IMR-90 (cell line): ENCODE measurements around the gene BPGM. TPM values are rescaled to one million over a fixed set of nuclear protein-coding genes. Genes with fewer than 3 reads are reported as not detected.

Experiments
- ATAC-seq: fragments of 200-7000 bp; cut with Tn5 transposase; 2 replicates; pipeline ENCODE4 v1.9.1; 2020; ENCODE audit warnings: low read depth, mild to moderate bottlenecking, moderate library complexity
- BruUV-seq: library from RNA; stranded (reverse); fragments of 400-500 nt; replicated peaks from 2 replicates; lab custom pipeline; 2021; lab: Mats Ljungman, UMichigan
- CTCF ChIA-PET: fragments of 300-600 bp; formaldehyde crosslinking; extraction: SDS; loops from one replicate; lab custom pipeline; 2021; ENCODE audit warnings: antibody characterized with exemption; lab: Yijun Ruan, JAX
- POLR2A ChIA-PET: fragments of 300-600 bp; sonication (Branson Sonifier 250); formaldehyde crosslinking; loops from one replicate; lab custom pipeline; 2022; ENCODE audit warnings: antibody characterized with exemption; ENCODE audit not compliant: unreplicated experiment; lab: Charles Lee
- DNase-seq: peaks from one replicate; pipeline ENCODE4 v3.0.0; 2013
- H2AFZ ChIP-seq: replicated peaks from 2 replicates; pipeline ENCODE3; 2013; ENCODE audit warnings: low read length, mild to moderate bottlenecking; ENCODE audit not compliant: poor library complexity
- H2AK5ac ChIP-seq: 2 replicates; pipeline ENCODE4 v1.6.1; 2013; ENCODE audit warnings: low read depth, low read length, inconsistent platforms
- H2AK9ac ChIP-seq: replicated peaks from 2 replicates; pipeline ENCODE3; 2013; ENCODE audit warnings: mild to moderate bottlenecking, low read depth, low read length, moderate library complexity; ENCODE audit not compliant: poor library complexity
- H2BK120ac ChIP-seq: 2 replicates; pipeline ENCODE4 v1.6.1; 2013; ENCODE audit warnings: low read depth, low read length, inconsistent platforms
- H2BK15ac ChIP-seq: 3 replicates; pipeline ENCODE4 v1.6.1; 2013; ENCODE audit warnings: low read depth, low read length, inconsistent platforms
- H2BK20ac ChIP-seq: 2 replicates; pipeline ENCODE4 v1.6.1; 2013; ENCODE audit warnings: low read depth, mild to moderate bottlenecking, inconsistent platforms, low read length, moderate library complexity
- H2BK5ac ChIP-seq: 2 replicates; pipeline ENCODE4 v1.6.1; 2013; ENCODE audit warnings: mild to moderate bottlenecking, low read depth, low read length, inconsistent platforms; ENCODE audit not compliant: poor library complexity, severe bottlenecking
- H3K14ac ChIP-seq: replicated peaks from 2 replicates; pipeline ENCODE4 v1.6.1; 2013; ENCODE audit warnings: low read depth, low read length, inconsistent platforms
- H3K18ac ChIP-seq: 2 replicates; pipeline ENCODE4 v1.6.1; 2013; ENCODE audit warnings: low read depth, low read length, control low read depth
- H3K23ac ChIP-seq: 2 replicates; pipeline ENCODE4 v1.6.1; 2013; ENCODE audit warnings: low read depth, low read length, inconsistent platforms
- H3K27ac ChIP-seq: 2 replicates; pipeline ENCODE4 v1.5.1; 2013; ENCODE audit warnings: mild to moderate bottlenecking, control low read depth, low read length; ENCODE audit not compliant: insufficient read depth
- H3K27me3 ChIP-seq: 2 replicates; pipeline ENCODE4 v1.6.1; 2013; ENCODE audit warnings: low read length; ENCODE audit not compliant: control insufficient read depth, insufficient read depth
- H3K36me3 ChIP-seq: 2 replicates; pipeline ENCODE4 v1.6.1; 2013; ENCODE audit warnings: low read length, mixed read lengths; ENCODE audit not compliant: control insufficient read depth, insufficient read depth
- H3K4ac ChIP-seq: 2 replicates; pipeline ENCODE4 v1.6.1; 2013; ENCODE audit warnings: low read depth, low read length, inconsistent platforms
- H3K4me1 ChIP-seq: 2 replicates; pipeline ENCODE4 v1.6.1; 2013; ENCODE audit warnings: low read length, mixed read lengths; ENCODE audit not compliant: control insufficient read depth, insufficient read depth
- H3K4me2 ChIP-seq: 2 replicates; pipeline ENCODE4 v1.6.1; 2013; ENCODE audit warnings: low read depth, mild to moderate bottlenecking, control low read depth, low read length, moderate library complexity
- H3K4me3 ChIP-seq: 2 replicates; pipeline ENCODE4 v1.5.1; 2013; ENCODE audit warnings: low read depth, mild to moderate bottlenecking, control low read depth, low read length, moderate library complexity; ENCODE audit not compliant: insufficient read depth
- H3K56ac ChIP-seq: 2 replicates; pipeline ENCODE4 v1.6.1; 2013; ENCODE audit warnings: low read length, inconsistent platforms; ENCODE audit not compliant: insufficient read depth; ENCODE audit errors: extremely low read depth
- H3K79me1 ChIP-seq, 2 experiments: 2 replicates each; pipeline ENCODE4 v1.6.1; 2013; ENCODE audit warnings: low read length in 2 of 2, inconsistent platforms in 1 of 2, low read depth in 1 of 2
- H3K9ac ChIP-seq: 2 replicates; pipeline ENCODE4 v1.6.1; 2013; ENCODE audit warnings: low read depth, low read length, control low read depth
- H3K9me1 ChIP-seq: 2 replicates; pipeline ENCODE4 v1.6.1; 2013; ENCODE audit warnings: low read length, inconsistent platforms; ENCODE audit not compliant: insufficient read depth
- H3K9me3 ChIP-seq: 2 replicates; pipeline ENCODE4 v1.6.1; 2013; ENCODE audit warnings: low read length; ENCODE audit not compliant: control insufficient read depth, insufficient read depth
- H4K20me1 ChIP-seq: 2 replicates; pipeline ENCODE4 v1.6.1; 2013; ENCODE audit warnings: low read length, inconsistent platforms; ENCODE audit not compliant: insufficient read depth
- H4K5ac ChIP-seq: 2 replicates; pipeline ENCODE4 v1.6.1; 2013; ENCODE audit warnings: mild to moderate bottlenecking, low read depth, low read length, control low read depth
- H4K8ac ChIP-seq, 2 experiments: 2 replicates each; pipeline ENCODE4 v1.6.1; 2013; ENCODE audit warnings: low read depth in 2 of 2, low read length in 2 of 2, control low read depth in 1 of 2, inconsistent platforms in 1 of 2
- H4K91ac ChIP-seq: 2 replicates; pipeline ENCODE4 v1.6.1; 2013; ENCODE audit warnings: low read depth, low read length, inconsistent platforms; ENCODE audit not compliant: insufficient read depth
- BHLHE40 ChIP-seq: fragments of 150-350 bp; IDR thresholded peaks from 2 replicates; pipeline ENCODE4 v1.6.1; 2016; ENCODE audit warnings: mild to moderate bottlenecking, low read depth, low read length
- CEBPB ChIP-seq: IDR thresholded peaks from 2 replicates; pipeline ENCODE4 v1.6.1; 2012; ENCODE audit warnings: low read depth, low read length, improper control_type of control experiment
- CHD1 ChIP-seq: IDR thresholded peaks from 2 replicates; pipeline ENCODE4 v1.6.1; 2012; ENCODE audit warnings: low read depth, low read length, improper control_type of control experiment
- CTCF ChIP-seq: conservative IDR thresholded peaks from 2 replicates; pipeline ENCODE4 v1.5.1; 2012; ENCODE audit warnings: mild to moderate bottlenecking, low read depth, low read length, improper control_type of control experiment
- ELK1 ChIP-seq: fragments of 150-350 bp; IDR thresholded peaks from 2 replicates; pipeline ENCODE4 v1.6.1; 2016; ENCODE audit warnings: low read depth, mild to moderate bottlenecking, low read length, moderate library complexity, borderline replicate concordance
- FOS ChIP-seq: fragments of 150-350 bp; IDR thresholded peaks from 2 replicates; pipeline ENCODE4 v1.6.1; 2016; ENCODE audit warnings: low read depth, low read length
- MAFK ChIP-seq: IDR thresholded peaks from 2 replicates; pipeline ENCODE4 v1.6.1; 2012; ENCODE audit warnings: low read depth, low read length, improper control_type of control experiment
- MAZ ChIP-seq: IDR thresholded peaks from 2 replicates; pipeline ENCODE4 v1.6.1; 2012; ENCODE audit warnings: low read depth, mild to moderate bottlenecking, low read length, improper control_type of control experiment, moderate library complexity, borderline replicate concordance
- MXI1 ChIP-seq: IDR thresholded peaks from 2 replicates; pipeline ENCODE4 v1.6.1; 2012; ENCODE audit warnings: low read depth, mild to moderate bottlenecking, low read length, moderate library complexity, borderline replicate concordance
- NFE2L2 ChIP-seq: fragments of 150-350 bp; IDR thresholded peaks from 2 replicates; pipeline ENCODE4 v1.6.1; 2016; ENCODE audit warnings: low read depth, mild to moderate bottlenecking, low read length
- POLR2A ChIP-seq: IDR thresholded peaks from 2 replicates; pipeline ENCODE4 v1.6.1; 2012; ENCODE audit warnings: mild to moderate bottlenecking, low read depth, low read length
- RCOR1 ChIP-seq: IDR thresholded peaks from 2 replicates; pipeline ENCODE4 v1.6.1; 2012; ENCODE audit warnings: mild to moderate bottlenecking, low read length, improper control_type of control experiment; ENCODE audit not compliant: insufficient replicate concordance
- RFX5 ChIP-seq: IDR thresholded peaks from 2 replicates; pipeline ENCODE4 v1.8.0; 2012; ENCODE audit warnings: low read depth, mild to moderate bottlenecking, low read length, moderate library complexity
- SMC3 ChIP-seq: fragments of 150-350 bp; IDR thresholded peaks from 2 replicates; pipeline ENCODE4 v1.6.1; 2016; ENCODE audit warnings: low read depth, mild to moderate bottlenecking, antibody characterized with exemption, low read length, moderate library complexity
- USF2 ChIP-seq: fragments of 150-350 bp; IDR thresholded peaks from 2 replicates; pipeline ENCODE4 v1.6.1; 2017; ENCODE audit warnings: mild to moderate bottlenecking, antibody characterized with exemption, low read length, low read depth
- WGBS, 2 experiments: methylation state at CpG; one replicate each; pipeline versions ENCODE4 v1.1.5 to v1.1.7; 2013; ENCODE audit warnings: missing lambda C conversion rate in 2 of 2; ENCODE audit not compliant: insufficient read length in 1 of 2; ENCODE audit errors: extremely low coverage in 2 of 2; 5-methylcytosine and 5-hydroxymethylcytosine counted together
- dilution Hi-C: fragments of 300-500 bp; cut with HindIII; formaldehyde crosslinking; loops from one replicate; pipeline ENCODE4 v1.14.3; 2018; ENCODE audit warnings: low sequenced_read_pairs; ENCODE audit not compliant: unreplicated experiment
- in situ Hi-C: fragments of 300-500 bp; cut with MboI; formaldehyde crosslinking; loops from 3 replicates; pipeline ENCODE4 v1.14.3; 2019; ENCODE audit warnings: low sequenced_read_pairs, inconsistent platforms, mixed read lengths
- intact Hi-C: fragments of 100-400 bp; cut with micrococcal nuclease; formaldehyde crosslinking; loops from 2 replicates; pipeline ENCODE4 v1.10.0; 2022
- polyA plus RNA-seq, 3 experiments: library from polyadenylated mRNA; depleted of rRNA; stranded (reverse); fragments of >200 nt; gene quantifications; 2 replicates each; pipeline ENCODE4 v1.2.3, GENCODE V29; 2012; ENCODE audit warnings: low replicate concordance in 1 of 3
- total RNA-seq: library from RNA; depleted of rRNA; stranded (reverse); fragments of >200 nt; gene quantifications from 2 replicates; pipeline ENCODE4 v1.2.3, GENCODE V29; 2012

Gene BPGM
- total and polyA plus RNA-seq, 2 of the 4 experiments (the other 2 are of a cell fraction), result 18.8 to 20.0 TPM

GRCh38 chr7:134669845-134670373, 23.3 kb downstream of the BPGM start:
- Histone ChIP-seq H2BK5ac (peak overlapping the region; percentile 58), H3K9me1 (peaks cover 8% of the 10 kb centered on the region), H3K4me2 (peak overlapping the region; percentile 46), H4K8ac (peak overlapping the region in 1 of 2 experiments; percentile 3; a peak in 1 of 4 replicates), H3K56ac (no peak overlapping the region), H3K27ac (no peak overlapping the region), H4K91ac (no peak overlapping the region), H3K9ac (no peak overlapping the region), H3K4me1 (peaks cover 12% of the 10 kb centered on the region), H2AFZ (peak overlapping the region; percentile 6), H3K23ac (peak overlapping the region; percentile 59; the same call in 1 of the 2 replicates), H2BK20ac (0 out of 2 replicates have a peak overlapping the region, but pooled peaks have one; percentile 30), H3K18ac (no peak overlapping the region; the same call in 1 of the 2 replicates), H3K4me3 (no peak overlapping the region), H2BK120ac (peak overlapping the region; percentile 58; the same call in 1 of the 2 replicates), H2AK9ac (no peak overlapping the region), H4K20me1 (peaks cover 6% of the 10 kb centered on the region; the same call in 1 of the 2 replicates), H3K27me3 (no peaks in the 10 kb centered on the region), H3K79me1 (peaks cover 17 to 47% of the 10 kb centered on the region in 2 experiments; a peak in 3 of 4 replicates), H4K5ac (no peak overlapping the region), H2AK5ac (no peak overlapping the region), H3K36me3 (no peaks in the 10 kb centered on the region), H3K14ac (0 out of 2 replicates have a peak overlapping the region, but pooled peaks have one; percentile 26), H3K9me3 (no peaks in the 10 kb centered on the region), H3K4ac (peak overlapping the region; percentile 43), H2BK15ac (no peak overlapping the region)
- DNase-seq, result peak; percentile 96
- 0% methylated on average over 1 of the region's 8 CpGs; no CpG with 5 or more reads in 1 of the 2 experiments for WGBS, 2 experiments
- BruUV-seq, result no TSS peak
- in situ Hi-C loops (no loop called here), intact Hi-C loops (loop anchor here (5.0 to 10.0 kb wide), 2 partner anchors 33 to 235 kb away; no protein-coding TSS in a partner anchor), dilution Hi-C loops (no loop called here)
- CTCF ChIA-PET, result no interaction called here
- peak; percentile 83 for ATAC-seq
- POLR2A ChIA-PET, result no interaction called here
- TF ChIP-seq RFX5 (no peak), MXI1 (no peak), CTCF (no peak), NFE2L2 (no peak), FOS (peak; percentile 65), POLR2A (0 out of 2 replicates have a peak, but pooled peaks have one; percentile 29), RCOR1 (no peak), USF2 (no peak), MAFK (peak; percentile 36; the same call in 1 of the 2 replicates), ELK1 (no peak), CEBPB (peak; percentile 50), BHLHE40 (peak; percentile 31; the same call in 1 of the 2 replicates), MAZ (no peak), SMC3 (no peak), CHD1 (no peak)
